Urinary bladder (tissue), 4 donors: ENCODE data around the gene KCNAB1. TPM values are rescaled to one million over a fixed set of nuclear protein-coding genes. Genes with fewer than 3 reads are reported as not detected.

Source experiments
- DNase-seq: peaks from one replicate; pipeline ENCODE4 v3.0.0-alpha.2; 2015; ENCODE audit errors: extremely low spot score
- H3K27ac ChIP-seq: one replicate; pipeline ENCODE4 v1.5.1; 2013; ENCODE audit warnings: low read depth, mild to moderate bottlenecking, moderate library complexity
- H3K36me3 ChIP-seq: one replicate; pipeline ENCODE4 v1.6.1; 2013; ENCODE audit warnings: mild to moderate bottlenecking, moderate library complexity; ENCODE audit not compliant: insufficient read depth
- H3K4me1 ChIP-seq: one replicate; pipeline ENCODE4 v1.6.1; 2013; ENCODE audit warnings: mild to moderate bottlenecking, moderate library complexity; ENCODE audit not compliant: insufficient read depth
- H3K4me3 ChIP-seq: one replicate; pipeline ENCODE4 v1.5.1; 2013; ENCODE audit warnings: low read depth, low read length
- WGBS: extraction: QIAGEN DNeasy Blood & Tissue Kit; methylation state at CpG from one replicate; pipeline ENCODE4 v1.1.7; 2013; 5-methylcytosine and 5-hydroxymethylcytosine counted together
- polyA plus RNA-seq: library from polyadenylated mRNA; stranded (reverse); fragments of 200-250 nt; gene quantifications from one replicate; pipeline ENCODE4 v1.2.3, GENCODE V29; 2013
- total RNA-seq: library from RNA; depleted of rRNA; stranded (reverse); fragments of >200 nt; gene quantifications from one replicate; pipeline ENCODE4 v1.2.3, GENCODE V29; 2014
- donor health status: healthy with polysubstance abuse.
- donor health status: healthy.

KCNAB1 gene
- total and polyA plus RNA-seq, 2 donors = 3.7 to 4.9 TPM

DNA sequence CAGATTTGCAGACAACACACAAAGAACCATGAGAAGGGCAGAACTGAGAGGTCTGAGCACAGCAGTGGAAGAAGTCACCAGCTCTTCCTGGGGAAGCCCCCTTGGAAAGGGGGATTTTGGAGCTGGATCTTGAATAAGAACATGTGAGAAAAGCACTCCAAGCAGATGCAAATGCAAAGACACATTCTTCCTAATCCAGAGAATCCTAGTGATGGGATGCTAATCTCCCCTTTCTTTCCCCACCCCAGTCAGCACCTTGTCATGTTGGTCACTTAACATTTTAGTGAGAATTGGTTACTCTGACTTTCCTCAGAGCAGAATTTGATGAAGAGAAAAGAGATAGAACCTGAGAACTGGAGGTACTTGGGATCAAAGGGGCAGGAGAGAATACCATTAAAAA lies 286.0 kb downstream of the KCNAB1 start:
- no peaks in the 10 kb centered on the region for H3K36me3 ChIP-seq
- no peak overlapping the region for H3K27ac ChIP-seq
- no peak for DNase-seq
- no peak overlapping the region for H3K4me3 ChIP-seq
- H3K4me1 ChIP-seq = no peaks in the 10 kb centered on the region

DNA sequence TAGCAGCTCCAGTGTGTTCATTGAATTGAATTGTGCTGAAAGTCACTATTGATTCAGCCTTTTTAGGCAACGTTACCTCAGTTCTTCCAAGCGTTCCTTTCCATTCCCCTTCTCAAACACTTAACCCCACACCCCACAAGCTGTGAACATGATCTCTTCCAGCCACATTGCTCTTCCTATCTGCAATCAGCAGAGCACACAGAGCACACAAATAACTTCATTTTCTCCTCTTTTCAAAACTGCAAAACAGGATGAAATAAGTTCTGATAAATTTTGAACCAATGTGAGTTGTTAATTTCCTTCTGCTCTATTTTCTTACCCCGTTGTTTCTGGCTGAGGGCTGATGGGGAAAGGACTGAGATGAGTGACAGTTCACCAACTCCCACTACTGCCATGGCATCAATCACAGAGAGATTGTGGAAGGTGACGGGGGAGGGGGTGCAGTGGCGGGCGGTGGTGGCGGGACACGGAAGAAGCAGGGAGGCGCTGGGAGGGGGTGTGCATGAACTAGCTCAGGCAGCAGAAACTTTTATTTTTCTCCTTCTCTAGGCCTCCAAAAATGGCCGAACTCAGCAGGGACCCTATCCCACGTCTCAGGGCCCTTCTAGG lies 287.3 kb downstream of the KCNAB1 start:
- Histone ChIP-seq H3K4me1 (no peaks in the 10 kb centered on the region), H3K36me3 (no peaks in the 10 kb centered on the region), H3K4me3 (no peak overlapping the region), H3K27ac (no peak overlapping the region)
- 88% methylated on average over 11 of the region's 11 CpGs for WGBS
- no peak for DNase-seq

DNA sequence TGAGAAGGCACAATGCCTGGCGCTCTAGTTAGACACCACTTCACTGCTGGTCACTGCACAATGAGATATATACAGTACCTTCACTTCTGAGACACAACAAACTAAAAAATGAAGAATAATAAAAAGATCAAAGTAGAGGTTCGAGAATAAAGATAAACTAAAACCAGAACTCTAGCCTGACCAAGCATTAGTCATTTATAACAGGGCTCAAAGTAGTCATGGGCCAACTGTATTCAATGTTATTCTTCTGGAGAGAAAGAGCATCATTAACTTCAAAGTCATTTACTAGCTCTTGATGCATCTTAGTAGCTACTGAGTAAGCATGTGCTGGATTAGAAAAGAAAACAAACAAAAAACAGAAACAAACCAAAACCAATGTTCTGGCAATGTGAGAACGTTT lies 289.3 kb downstream of the KCNAB1 start:
- no peak for DNase-seq
- Histone ChIP-seq H3K4me3 (no peak overlapping the region), H3K36me3 (no peaks in the 10 kb centered on the region), H3K27ac (no peak overlapping the region), H3K4me1 (no peaks in the 10 kb centered on the region)
- WGBS = 70% methylated on average over 3 of the region's 3 CpGs

DNA sequence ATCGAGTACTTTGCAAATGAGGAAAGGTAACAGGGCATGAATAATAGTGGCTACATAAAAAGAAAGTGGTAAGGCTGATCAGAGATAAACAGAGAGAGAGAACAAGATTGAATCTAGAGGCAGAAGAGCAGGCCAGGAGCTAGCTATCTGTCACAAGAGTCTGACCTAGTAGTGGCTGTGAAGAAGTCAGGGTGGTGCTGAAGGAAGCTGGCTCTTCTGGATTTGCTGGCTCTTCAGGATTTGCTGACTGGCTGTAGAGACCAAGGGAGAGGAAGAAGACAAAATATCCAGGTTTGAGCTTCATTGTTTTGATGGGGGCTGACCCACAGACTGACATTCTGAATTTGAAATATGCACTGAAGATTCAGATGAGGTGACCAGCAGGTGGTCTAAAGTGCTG lies 292.2 kb downstream of the KCNAB1 start:
- H3K4me1 ChIP-seq = no peaks in the 10 kb centered on the region
- H3K27ac ChIP-seq = no peak overlapping the region
- 86% methylated on average over 1 of the region's 1 CpG for WGBS
- H3K36me3 ChIP-seq = no peaks in the 10 kb centered on the region
- no peak for DNase-seq
- H3K4me3 ChIP-seq = no peak overlapping the region

DNA sequence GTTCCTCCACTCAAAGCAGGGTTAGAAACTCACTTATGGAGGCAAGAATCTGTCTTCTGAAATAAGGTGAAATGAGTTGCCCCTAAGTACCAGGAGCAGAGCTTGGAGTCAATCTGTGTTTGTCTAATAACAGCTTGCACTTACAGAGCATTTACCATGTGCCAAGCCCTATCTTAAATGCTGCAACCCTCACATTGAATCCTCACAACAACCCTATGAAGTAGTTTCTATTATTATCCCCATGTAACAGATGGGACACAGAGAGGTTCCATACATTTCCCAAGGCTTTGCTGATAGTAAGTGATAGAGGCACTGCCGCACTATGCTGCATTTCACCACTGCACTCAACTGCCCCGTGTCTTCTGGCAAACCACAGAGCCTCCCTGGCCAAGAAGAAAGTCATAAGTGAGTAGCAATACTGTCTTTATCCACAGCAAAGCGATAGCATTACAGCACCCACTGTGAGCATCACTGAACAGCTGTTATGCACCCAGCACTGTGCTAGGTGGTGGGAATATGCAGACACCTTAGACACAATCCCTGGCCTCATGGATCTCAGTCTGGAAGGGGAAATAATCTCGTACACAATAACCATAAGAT lies 293.0 kb downstream of the KCNAB1 start:
- 85% methylated on average over 4 of the region's 4 CpGs for WGBS

DNA sequence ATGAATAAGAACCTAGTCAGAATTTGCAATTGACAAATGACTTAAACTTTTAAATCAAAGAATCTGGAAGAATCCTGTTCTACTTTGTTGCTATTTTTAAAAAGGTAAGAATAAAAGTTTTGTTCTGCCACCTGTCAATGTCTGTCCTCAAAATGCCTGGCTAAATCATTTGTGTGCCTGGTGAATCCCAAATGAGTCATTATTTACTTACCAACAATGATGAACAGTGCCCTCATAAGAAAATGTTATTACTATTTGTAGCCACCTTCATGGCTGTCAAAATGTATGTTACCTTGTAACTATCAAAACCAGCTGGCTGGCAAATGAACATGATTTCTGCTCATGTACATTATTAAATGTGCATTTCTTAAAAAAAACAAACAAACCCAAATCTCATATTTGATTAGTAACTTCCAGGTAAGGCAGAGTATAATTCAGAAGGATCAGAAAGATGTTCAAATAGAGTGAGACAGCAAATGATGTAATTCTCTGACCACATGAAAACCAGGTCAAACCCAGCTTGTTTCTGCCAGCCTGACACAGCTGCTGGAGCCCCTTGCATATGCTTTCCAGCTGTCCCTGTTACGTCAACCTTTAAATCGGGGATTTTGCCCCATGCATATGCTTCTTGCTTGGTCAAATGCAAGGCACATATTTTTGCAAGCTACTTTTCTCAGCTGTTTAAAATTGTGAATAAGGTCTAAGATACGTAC lies 296.6 kb downstream of the KCNAB1 start:
- Histone ChIP-seq H3K4me3 (no peak overlapping the region), H3K36me3 (no peaks in the 10 kb centered on the region), H3K27ac (no peak overlapping the region), H3K4me1 (no peaks in the 10 kb centered on the region)
- DNase-seq = no peak
- 66% methylated on average over 3 of the region's 3 CpGs for WGBS

More for the DNA sequence above, 293.0 kb downstream of the KCNAB1 start:
- Histone ChIP-seq H3K4me3 (no peak overlapping the region), H3K36me3 (no peaks in the 10 kb centered on the region), H3K4me1 (no peaks in the 10 kb centered on the region), H3K27ac (no peak overlapping the region)
- DNase-seq = no peak

DNA sequence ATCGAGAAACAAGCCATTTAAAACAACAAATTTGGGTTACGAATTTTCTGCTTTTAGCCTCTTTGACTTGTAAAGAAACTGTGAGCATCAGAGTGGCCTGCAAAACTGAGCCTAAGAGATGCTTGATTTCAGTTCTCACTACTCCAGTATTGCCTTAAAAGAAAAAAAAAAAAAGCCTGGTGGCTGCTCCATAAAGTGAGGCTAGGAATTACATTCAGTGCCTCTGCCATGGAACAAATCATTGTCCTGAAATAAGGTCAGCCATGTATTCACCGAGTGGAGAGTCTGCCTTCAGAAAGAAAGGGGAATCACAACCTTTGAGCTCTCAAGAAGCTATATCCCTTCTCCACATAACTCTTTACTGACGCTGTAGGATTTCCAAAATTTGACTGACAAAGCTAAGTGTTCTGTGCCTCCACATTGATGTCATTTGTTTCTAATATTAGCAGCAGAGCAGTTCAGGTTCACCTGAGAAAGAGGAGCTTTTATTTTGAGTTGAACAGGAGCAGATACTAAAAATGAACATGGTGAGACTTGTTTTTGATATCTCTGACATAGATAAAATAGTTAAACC lies 297.3 kb downstream of the KCNAB1 start:
- H3K27ac ChIP-seq = no peak overlapping the region
- DNase-seq = no peak
- H3K4me1 ChIP-seq = no peaks in the 10 kb centered on the region
- H3K36me3 ChIP-seq = no peaks in the 10 kb centered on the region
- no peak overlapping the region for H3K4me3 ChIP-seq
- 76% methylated on average over 4 of the region's 4 CpGs for WGBS

DNA sequence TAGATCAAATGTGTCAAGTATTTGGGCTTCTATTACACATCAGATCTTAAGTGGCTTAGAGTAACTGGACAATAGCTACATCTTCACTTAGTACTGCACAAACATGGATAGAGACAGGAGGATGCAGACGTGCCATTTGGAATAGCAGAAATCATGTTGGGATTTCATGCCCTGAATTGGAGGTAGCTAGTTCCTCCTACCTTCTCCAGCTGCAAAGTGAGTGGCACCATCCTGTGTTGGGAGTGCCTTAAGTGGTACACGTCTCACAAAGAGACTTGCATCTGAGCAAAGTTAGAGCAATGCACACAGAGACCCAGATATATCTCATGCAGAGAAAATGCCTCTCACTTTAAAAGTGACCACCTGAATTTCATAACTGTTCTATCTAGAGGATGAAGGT lies 298.1 kb downstream of the KCNAB1 start:
- 90% methylated on average over 2 of the region's 2 CpGs for WGBS
- H3K4me3 ChIP-seq = no peak overlapping the region
- no peaks in the 10 kb centered on the region for H3K4me1 ChIP-seq
- no peak for DNase-seq
- H3K36me3 ChIP-seq = no peaks in the 10 kb centered on the region
- no peak overlapping the region for H3K27ac ChIP-seq

DNA sequence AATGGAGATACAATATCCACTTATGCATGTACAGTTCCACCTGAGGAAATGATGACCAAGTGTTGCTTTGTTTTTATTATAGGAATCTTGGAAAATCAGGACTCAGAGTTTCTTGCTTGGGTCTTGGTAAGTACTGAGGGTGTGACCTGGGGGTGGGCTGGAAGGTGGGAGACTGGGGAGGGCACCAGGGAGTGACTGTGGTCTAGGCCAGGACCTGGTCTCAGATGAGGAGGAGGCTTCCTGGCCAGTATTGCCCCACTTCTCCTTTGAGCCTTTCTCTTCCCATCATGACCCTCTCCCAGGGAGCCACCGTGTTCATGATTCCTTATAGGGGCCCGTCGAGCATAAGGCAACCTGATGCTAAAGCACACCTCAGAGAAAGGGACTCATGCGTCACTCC lies 301.2 kb downstream of the KCNAB1 start:
- WGBS = 82% methylated on average over 4 of the region's 4 CpGs
- no peaks in the 10 kb centered on the region for H3K4me1 ChIP-seq

DNA sequence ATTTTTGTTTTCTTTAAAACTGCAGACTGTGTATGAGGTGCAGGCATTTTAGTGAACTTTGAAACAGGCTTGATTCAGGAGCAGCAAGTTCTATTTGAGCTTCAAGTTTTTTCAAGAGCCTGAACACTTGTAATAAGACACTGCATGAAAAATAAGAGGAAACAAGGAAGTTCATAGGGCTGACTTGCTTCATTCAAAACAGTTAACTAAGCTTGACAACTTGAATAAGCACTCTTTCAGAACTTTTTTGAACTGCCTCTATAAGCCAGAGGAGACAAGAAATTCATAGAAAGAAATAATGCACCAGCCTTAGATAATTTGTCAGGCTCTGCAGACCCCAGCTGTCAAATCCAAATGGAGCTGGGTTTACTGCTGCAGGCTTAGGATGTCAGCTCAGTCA lies 304.4 kb downstream of the KCNAB1 start:
- no peaks in the 10 kb centered on the region for H3K4me1 ChIP-seq
- no peak overlapping the region for H3K4me3 ChIP-seq
- H3K27ac ChIP-seq = no peak overlapping the region
- DNase-seq = peak; percentile 2
- H3K36me3 ChIP-seq = no peaks in the 10 kb centered on the region

More for the DNA sequence above, 301.2 kb downstream of the KCNAB1 start:
- H3K27ac ChIP-seq = no peak overlapping the region
- no peak overlapping the region for H3K4me3 ChIP-seq
- DNase-seq = no peak
- H3K36me3 ChIP-seq = no peaks in the 10 kb centered on the region

DNA sequence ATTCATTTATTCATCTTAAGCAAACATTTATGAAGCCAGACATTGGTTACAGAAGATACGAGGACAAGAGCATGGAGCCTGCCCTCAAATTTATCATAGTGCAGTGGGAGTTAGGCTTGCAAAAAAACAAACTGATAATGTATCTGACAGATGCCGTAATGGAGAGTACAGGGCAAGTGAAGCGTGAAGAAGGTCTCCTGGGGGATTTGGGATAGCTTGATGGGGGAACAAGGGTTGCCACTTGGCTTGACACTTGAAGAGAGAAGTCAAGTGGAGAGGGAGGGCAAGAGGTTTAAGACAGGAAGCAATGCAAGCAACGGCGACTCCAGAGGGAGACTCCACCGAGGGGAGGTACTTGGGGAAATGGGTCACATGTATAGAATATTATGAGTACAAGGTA lies 305.3 kb downstream of the KCNAB1 start:
- Histone ChIP-seq H3K27ac (no peak overlapping the region), H3K36me3 (no peaks in the 10 kb centered on the region), H3K4me1 (no peaks in the 10 kb centered on the region), H3K4me3 (no peak overlapping the region)
- 82% methylated on average over 6 of the region's 6 CpGs for WGBS
- no peak for DNase-seq

DNA sequence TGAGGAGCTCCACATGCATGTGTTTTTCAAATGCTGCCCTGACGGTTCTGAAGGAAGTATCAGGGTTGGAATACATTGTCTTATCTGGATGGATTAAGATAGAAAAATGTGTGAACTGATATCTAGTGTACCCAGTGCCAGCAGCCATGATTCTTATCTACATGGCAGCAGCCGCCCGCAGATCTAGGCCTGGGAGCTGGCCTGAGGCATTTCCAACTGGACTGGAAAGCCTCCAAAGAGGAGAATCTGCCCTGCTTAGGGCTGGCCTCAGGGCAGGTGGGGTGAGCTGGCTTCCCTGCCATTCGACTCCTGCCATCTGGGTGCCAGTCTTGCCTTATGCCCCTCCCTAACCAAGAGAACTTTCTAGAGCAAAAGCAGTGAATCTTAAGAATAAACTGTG lies 308.7 kb downstream of the KCNAB1 start:
- no peak overlapping the region for H3K4me3 ChIP-seq
- H3K27ac ChIP-seq = no peak overlapping the region
- no peaks in the 10 kb centered on the region for H3K4me1 ChIP-seq
- no peaks in the 10 kb centered on the region for H3K36me3 ChIP-seq
- no peak for DNase-seq
- 40% methylated on average over 4 of the region's 4 CpGs for WGBS

DNA sequence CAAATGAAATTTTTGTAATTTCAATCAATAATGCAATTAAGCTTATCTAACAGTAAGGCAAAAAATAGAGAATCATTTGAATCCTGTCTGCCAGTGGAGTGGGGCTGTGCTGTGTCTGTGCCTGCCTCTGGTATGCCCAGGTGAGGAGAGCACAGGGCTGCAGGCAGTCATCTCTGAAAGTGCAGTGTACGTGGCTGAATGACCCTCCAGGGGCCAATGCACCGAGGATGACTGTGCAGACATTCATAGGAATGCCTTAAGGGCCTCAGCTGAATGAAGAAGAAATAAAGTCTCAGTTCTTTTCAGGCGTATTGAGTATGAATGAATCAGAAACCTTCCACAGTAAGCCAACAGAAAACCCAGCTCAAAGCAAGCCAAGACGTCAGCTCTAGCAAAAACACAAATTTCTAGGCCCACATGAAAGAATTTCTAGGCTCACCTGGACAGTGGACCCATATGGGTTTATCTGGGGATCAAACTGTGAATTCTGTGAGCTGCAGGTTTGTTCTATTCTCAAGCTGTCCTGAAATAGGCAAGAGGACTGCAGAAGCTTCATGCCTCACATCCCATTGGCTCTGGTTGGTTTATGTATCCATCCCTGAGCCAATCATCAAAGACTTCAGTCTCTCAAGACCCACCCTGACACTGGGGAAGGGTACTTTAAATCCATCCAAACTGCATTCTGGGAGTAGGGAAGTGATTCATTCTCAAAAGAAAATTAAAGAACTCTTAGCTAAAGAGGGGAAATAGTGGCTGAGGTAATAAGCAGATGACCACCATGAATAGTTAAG lies 311.2 kb downstream of the KCNAB1 start:
- no peak overlapping the region for H3K4me3 ChIP-seq
- 85% methylated on average over 4 of the region's 4 CpGs for WGBS

More for the DNA sequence above, 311.2 kb downstream of the KCNAB1 start:
- Histone ChIP-seq H3K27ac (no peak overlapping the region), H3K36me3 (no peaks in the 10 kb centered on the region), H3K4me1 (no peaks in the 10 kb centered on the region)
- DNase-seq = no peak
